Measurements from ENCODE around the gene NFE2L3. TPM values are rescaled to one million over a fixed set of nuclear protein-coding genes. Genes with fewer than 3 reads are reported as not detected.
A peak's percentile ranks its signal among the peaks of the same experiment; 100 is the strongest.

The NFE2L3 gene
- total and polyA plus RNA-seq, 2 of the 8 experiments (the other 6 are each of a cell fraction or from before 2014, with no cell fraction given), result 64.9 to 76.5 TPM

DNA sequence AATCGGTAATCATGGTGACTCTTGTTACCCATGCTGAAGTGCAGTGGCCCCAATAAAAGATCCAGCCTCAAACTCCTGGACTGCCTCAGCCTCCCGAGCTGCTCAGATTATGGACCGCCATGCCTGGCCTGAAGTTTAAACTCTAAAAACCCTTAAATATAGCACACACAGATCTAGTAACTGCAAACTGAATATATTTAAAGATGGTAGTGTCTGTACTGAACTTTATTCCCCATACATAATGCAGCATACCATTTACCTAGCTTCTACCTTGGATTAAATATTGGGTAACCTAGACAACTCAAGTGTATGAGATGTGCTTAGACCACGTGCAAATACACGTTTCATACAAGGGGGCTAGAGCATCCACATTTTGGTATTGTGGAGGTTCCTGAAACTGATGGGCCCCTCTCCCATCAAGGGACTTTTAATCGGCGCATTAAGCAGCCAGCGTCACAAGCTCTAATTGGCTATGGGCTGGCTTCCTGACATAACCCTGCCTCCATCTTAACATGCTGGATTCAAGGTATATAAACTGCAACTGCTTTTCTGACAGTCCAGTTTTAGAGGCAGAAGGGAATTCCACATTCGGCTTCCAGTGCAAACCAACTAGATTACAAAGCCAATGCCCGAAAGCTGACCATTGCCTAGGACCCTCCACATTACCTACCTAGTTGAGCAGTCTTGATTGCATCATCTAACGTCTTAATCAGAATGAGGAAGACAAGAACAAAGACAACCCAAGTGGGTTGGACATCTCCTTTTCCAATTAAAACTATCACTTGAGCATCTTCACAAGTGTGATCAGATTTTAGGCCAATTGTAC lies 35.6 kb downstream of the NFE2L3 start (continued):
- TF ChIP-seq TBP (IDR thresholded peaks at IDR 0.05; ENCODE audit: low read depth, low read length) (no peak), POLR2AphosphoS5 (IDR thresholded peaks at IDR 0.05; ENCODE audit: low read depth, low read length) (peak; percentile 89), CHD1 (IDR thresholded peaks at IDR 0.05; ENCODE audit: low read depth, low read length) (no peak), CEBPB (IDR thresholded peaks at IDR 0.05; ENCODE audit: low read depth, low read length) (peak; percentile 94), RFX5 (IDR thresholded peaks at IDR 0.05; ENCODE audit: borderline replicate concordance, low read depth, low read length) (no peak), NANOG (IDR thresholded peaks at IDR 0.05; ENCODE audit: insufficient read depth, low read depth, low read length, poor library complexity, severe bottlenecking) (no peak), TCF12 (IDR thresholded peaks at IDR 0.05; ENCODE audit: low read depth, low read length) (no peak), EGR1 (IDR thresholded peaks at IDR 0.05; ENCODE audit: borderline replicate concordance, low read depth, low read length) (no peak), BACH1 (IDR thresholded peaks at IDR 0.05; ENCODE audit: low read length) (no peak), KDM4A (IDR thresholded peaks at IDR 0.05; ENCODE audit: low read depth, low read length, severe bottlenecking) (no peak), EP300 (IDR thresholded peaks at IDR 0.05; ENCODE audit: borderline replicate concordance in 1 of 2, low read depth in 2 of 2, low read length in 2 of 2) (no peak), RXRA (IDR thresholded peaks at IDR 0.05; ENCODE audit: insufficient read depth, low read depth, low read length) (no peak), CHD2 (IDR thresholded peaks at IDR 0.05; ENCODE audit: low read length) (no peak; the same call in 1 of the 2 replicates), GABPA (IDR thresholded peaks at IDR 0.05; ENCODE audit: borderline replicate concordance, insufficient read depth, low read length) (no peak), JUN (IDR thresholded peaks at IDR 0.05; ENCODE audit: low read depth, low read length) (no peak)
- TF ChIP-seq, protein P1, sequence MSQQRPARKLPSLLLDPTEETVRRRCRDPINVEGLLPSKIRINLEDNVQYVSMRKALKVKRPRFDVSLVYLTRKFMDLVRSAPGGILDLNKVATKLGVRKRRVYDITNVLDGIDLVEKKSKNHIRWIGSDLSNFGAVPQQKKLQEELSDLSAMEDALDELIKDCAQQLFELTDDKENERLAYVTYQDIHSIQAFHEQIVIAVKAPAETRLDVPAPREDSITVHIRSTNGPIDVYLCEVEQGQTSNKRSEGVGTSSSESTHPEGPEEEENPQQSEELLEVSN (IDR thresholded peaks at IDR 0.05), result no peak
- TF ChIP-seq, protein P2, sequence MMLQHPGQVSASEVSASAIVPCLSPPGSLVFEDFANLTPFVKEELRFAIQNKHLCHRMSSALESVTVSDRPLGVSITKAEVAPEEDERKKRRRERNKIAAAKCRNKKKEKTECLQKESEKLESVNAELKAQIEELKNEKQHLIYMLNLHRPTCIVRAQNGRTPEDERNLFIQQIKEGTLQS (IDR thresholded peaks at IDR 0.05; ENCODE audit: insufficient read depth, low read depth, low read length), result 0 out of 2 replicates have a peak, but pooled peaks have one; percentile 23
- TF ChIP-seq, protein P3, sequence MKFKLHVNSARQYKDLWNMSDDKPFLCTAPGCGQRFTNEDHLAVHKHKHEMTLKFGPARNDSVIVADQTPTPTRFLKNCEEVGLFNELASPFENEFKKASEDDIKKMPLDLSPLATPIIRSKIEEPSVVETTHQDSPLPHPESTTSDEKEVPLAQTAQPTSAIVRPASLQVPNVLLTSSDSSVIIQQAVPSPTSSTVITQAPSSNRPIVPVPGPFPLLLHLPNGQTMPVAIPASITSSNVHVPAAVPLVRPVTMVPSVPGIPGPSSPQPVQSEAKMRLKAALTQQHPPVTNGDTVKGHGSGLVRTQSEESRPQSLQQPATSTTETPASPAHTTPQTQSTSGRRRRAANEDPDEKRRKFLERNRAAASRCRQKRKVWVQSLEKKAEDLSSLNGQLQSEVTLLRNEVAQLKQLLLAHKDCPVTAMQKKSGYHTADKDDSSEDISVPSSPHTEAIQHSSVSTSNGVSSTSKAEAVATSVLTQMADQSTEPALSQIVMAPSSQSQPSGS (IDR thresholded peaks at IDR 0.05; ENCODE audit: low read length), result peak; percentile 83
